B cell (primary cell): ENCODE data around the gene STXBP5L.

Source experiments
- CTCF ChIP-seq: fragments of 200-600 bp; IDR thresholded peaks from one replicate; pipeline ENCODE4 v1.8.0; 2022; ENCODE audit warnings: antibody characterized with exemption, mild to moderate bottlenecking
- EZH2 ChIP-seq: IDR thresholded peaks from 2 replicates; pipeline ENCODE4 v1.6.1; 2012; ENCODE audit warnings: borderline replicate concordance, low read depth, mild to moderate bottlenecking, moderate library complexity, low read length; ENCODE audit not compliant: insufficient read depth, poor library complexity, severe bottlenecking

- TF ChIP-seq CTCF = no peak
- no peak for TF ChIP-seq EZH2
Measured at GRCh38 chr3:121473001-121473400, 565.0 kb downstream of the STXBP5L start.
